Measurements from ENCODE around the gene SNAP29. TPM values are rescaled to one million over a fixed set of nuclear protein-coding genes. Genes with fewer than 3 reads are reported as not detected.
"Not testable (repeated sequence)": the region's sequence is repeated elsewhere in the genome, so short reads cannot be mapped to it uniquely, and the experiment has no call there.

SNAP29 gene
- polyA plus RNA-seq, 3 donors = 26.7 to 35.0 (median 31.0) TPM

DNA sequence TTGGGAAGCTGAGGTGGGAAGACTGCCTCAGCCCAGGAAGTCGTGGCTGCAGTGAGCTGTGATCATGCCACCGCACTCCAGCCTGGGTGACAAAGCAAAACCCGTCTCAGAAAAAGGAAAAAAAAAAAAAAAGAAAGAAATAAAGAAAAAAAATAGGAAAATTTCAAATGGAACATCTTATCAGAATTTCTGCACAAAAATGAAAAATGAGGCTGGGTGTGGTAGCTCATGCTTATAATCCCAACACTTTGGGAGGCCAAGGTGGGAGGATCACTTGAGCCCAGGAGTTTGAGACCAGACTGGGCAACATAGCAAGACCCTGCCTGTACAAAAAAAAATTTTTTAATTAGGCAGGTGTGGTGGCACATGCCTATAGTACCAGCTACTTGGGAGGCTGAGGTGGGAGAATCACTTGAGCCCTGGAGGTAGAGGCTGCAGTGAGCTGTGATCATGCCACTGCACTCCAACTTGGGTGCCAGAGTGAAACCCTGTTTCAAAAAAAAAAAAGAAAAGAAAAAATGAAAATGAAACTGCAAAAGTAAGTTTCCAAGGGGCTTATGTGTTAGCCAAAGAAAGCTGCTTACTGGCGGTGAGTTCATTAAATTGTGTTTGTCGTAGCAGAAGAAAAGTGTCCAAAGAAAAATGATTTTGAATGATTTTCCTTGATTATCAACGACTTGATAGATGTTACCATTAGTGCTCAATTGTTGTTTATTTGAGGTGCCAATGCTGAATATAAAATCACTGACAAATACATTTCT is 50.9 kb downstream of the SNAP29 start:
- no peak for DNase-seq (ENCODE audit: extremely low read depth in 1 of 11, low read depth in 9 of 11, low spot score in 4 of 11)

DNA sequence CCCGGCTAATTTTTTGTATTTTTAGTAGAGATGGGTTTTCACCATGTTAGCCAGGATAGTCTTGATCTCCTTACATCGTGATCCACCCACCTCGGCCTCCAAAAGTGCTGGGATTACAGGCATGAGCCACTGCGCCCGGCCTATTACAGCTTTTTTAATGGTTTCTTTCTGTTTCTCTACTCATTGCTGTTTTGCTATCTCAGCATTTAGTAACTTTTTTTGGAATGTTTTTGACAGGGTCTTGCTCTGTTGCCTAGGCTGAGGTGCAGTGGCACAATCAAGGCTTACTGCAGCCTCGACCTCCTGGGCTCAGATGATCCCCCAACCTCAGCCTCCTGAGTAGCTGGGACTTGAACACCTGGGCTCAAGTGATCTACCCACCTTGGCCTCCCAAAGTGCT is 53.7 kb downstream of the SNAP29 start:
- DNase-seq (ENCODE audit: extremely low read depth in 1 of 11, low read depth in 9 of 11, low spot score in 4 of 11) = no peak

DNA sequence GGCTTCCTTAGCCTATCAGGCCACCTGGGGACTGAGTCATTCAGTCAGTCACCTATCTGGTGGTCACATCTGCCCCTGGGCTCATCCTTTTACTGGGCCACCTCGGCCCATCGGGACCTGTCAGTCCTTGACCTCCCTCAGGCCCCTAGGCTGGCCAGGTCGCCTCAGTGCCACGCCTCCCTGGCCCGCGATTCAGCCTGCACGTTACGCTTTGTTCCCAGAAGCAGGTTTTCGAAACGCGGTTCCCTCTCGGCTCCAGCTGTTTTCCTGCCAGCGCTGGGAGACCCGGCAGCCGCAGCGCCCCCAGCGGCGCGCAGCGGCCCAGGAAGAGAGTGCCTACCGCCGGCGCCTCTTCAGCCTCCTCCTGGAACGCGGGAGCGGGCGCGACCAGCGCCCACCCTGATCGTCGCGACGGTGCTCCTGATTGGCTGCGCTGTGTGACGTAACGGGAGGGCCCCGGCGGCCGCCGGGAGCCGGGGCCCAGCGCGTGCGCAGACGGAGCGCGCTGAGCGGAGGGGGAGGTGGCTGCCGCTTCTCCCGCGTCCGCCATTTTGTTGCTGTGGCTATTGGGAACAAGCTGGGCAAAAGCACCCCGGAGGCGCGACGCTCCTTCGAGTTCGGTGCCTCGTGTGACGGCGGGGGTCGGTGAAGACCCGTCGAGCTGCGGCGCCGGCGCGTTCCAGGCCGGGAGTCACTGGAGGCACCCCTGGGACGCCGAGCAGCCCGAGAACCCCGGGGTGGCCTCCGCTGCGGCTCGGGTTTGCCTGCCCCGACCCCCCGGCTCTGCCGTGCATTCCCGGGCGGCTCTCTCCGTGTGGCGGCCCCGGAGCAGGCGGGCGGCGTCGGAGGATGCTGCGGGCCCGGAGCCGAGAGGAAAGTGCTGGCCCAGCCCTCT is 58.4 kb downstream of the SNAP29 start, which contains the start of gene CRKL:
CRKL (plus strand) TSS at position 492 of the 895 bp plus-strand sequence. CDS start 528 bp downstream, outside the sequence.
- DNase-seq (ENCODE audit: extremely low read depth in 1 of 11, low read depth in 9 of 11, low spot score in 4 of 11) = peak; percentile 89 to 98 (median 97)

DNA sequence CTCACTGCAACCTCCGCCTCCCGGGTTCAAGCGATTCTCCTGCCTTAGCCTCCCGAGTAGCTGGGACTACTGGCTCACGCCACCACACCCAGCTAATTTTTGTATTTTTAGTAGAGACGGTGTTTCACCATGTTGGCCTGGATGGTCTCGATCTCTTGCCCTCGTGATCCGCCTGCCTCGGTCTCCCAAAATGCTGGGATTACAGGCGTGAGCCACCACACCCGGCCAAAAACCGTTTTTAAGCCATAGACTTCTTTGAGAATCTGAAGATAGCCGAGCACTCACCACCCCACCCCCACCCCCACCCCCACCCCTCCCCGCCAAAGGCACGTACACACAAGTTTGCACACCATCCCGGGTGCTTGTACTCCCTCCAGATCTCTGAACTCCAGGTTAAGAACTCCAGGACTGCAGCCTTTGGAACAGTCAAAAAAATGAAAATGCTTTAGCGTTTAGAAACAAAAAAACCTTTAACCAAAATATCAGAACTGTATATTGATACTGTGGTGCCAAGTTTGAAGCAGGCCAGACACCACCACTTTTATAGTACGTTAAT is 59.9 kb downstream of the SNAP29 start:
- DNase-seq (ENCODE audit: extremely low read depth in 1 of 11, low read depth in 9 of 11, low spot score in 4 of 11) = no peak

DNA sequence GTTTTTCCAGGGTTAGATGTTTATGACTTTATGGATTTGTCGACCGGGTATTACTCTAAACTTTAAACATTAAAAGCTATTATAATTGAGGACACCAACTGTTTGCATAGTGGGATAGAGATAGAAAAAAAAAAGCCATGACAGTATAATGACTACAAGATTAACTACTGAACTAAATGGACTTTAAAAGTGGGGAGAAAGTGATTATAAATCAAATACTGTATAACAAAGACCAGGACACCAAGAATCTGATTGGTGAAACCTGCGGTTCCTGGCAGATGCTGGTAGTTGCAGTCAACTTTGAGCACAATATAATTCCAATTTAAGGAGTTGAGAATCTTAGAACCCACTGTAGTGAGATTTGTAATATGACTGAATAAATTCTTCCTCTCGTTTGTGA is 60.9 kb downstream of the SNAP29 start:
- DNase-seq (ENCODE audit: extremely low read depth in 1 of 11, low read depth in 9 of 11, low spot score in 4 of 11) = no peak

DNA sequence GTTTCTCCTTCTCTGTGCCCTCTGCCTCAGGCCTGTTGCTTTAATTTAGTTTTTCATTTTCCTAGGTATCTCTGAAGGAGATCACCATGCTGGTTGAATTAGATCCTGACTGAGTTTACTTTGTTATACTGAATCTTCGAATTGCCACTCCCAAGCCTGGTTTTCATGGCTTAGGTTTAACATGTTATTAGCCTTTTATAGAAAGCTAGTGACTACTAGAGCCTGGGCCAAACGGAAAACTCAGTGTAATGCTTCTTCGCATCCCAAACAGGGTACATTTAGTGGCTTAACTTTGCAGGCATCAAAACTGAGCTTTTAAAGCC is 62.0 kb downstream of the SNAP29 start:
- DNase-seq (ENCODE audit: extremely low read depth in 1 of 11, low read depth in 9 of 11, low spot score in 4 of 11) = no peak

DNA sequence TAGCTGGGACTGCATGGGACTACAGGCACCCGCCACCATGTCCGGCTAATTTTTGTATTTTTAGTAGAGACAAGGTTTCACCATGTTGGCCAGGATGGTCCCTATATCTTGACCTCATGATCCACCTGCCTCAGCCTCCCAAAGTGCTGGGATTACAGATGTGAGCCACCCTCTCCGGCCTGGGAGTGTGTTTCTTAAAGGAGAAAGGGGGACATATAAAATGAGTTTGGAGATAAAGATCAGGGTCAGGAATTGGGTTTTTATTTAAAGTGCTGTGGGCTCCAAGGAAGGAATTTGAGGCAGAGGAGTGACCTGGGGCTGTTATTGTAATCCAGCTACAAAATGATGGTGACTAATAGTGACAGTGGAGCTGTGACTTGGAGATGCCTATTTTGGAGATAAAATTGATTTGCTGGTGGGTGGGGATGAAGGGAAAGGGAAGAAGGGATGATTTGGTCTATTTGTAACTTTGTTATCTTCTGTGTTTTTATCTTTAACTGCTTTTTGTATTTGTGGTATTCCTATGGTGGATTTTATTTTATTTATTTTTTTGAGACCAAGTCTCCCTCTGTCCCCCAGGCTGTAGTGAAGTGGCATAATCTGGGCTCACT is 63.4 kb downstream of the SNAP29 start:
- DNase-seq (ENCODE audit: extremely low read depth in 1 of 11, low read depth in 9 of 11, low spot score in 4 of 11) = no peak

DNA sequence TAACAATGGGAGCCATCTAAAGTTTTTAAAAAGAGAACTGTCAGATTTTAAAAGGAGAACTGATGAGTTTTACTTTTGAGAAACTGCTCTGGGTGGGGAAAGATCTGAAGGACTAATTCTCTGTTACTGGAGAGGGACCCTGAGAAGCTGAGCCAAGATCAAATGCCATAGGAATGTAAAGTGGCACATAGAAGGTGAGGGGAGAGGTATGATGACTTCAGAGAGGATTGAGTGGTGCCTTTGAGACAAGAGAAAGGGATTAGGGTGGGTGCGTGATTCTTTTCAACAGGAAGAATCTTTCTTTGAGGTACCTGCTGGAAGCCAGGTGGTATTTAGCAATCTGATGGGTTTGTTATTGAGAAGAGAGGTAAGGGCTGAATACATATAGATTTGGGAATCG is 67.4 kb downstream of the SNAP29 start:
- no peak for DNase-seq (ENCODE audit: extremely low read depth in 1 of 11, low read depth in 9 of 11, low spot score in 4 of 11)

DNA sequence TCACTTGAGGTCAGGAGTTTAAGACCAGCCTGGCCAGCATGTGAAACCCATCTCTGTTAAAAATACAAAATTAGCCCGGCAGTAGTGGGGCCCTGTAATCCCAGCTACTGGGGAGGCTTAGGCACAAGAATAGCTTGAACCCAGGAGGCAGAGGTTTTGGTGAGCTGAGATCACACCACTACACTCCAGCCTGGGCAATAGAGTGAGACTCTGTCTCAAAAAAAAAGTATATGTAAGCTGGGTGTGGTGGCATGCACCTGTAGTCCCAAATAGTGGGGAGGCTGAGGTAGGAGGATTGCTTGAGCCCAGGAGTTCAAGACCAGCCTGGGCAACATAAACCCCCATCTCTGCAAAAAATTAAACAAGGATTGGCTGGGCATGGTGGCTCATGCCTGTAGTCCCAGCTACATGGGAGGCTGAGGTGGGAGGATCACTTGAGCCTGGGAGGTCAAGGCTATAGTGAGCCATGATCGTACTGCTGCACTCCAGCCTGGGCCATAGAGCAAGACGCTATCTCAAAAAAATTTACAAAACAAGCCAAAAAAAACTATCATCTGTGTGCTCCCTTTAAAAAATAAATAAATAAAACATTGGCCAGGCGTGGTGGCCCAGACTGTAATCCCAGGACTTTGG is 69.2 kb downstream of the SNAP29 start:
- DNase-seq (ENCODE audit: extremely low read depth in 1 of 11, low read depth in 9 of 11, low spot score in 4 of 11) = no peak

DNA sequence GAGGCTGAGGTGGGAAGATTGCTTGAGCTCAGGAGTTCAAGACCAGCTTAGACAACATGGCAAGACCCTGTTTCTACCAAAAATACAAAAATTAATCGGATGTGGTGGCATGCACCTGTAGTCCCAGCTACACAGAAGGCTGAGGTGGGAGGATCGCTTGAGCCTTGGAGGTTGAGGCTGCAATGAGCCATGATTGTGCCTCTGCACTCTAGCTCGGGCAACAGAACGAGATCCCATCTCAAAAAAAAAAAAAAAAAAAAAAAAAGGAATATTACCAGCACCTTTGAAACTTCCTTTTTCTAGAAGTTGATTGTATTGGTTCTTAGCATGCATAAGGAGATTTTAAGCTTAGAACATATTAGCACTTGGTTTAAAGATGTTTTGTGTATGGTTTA is 69.8 kb downstream of the SNAP29 start:
- DNase-seq (ENCODE audit: extremely low read depth in 1 of 11, low read depth in 9 of 11, low spot score in 4 of 11) = no peak

DNA sequence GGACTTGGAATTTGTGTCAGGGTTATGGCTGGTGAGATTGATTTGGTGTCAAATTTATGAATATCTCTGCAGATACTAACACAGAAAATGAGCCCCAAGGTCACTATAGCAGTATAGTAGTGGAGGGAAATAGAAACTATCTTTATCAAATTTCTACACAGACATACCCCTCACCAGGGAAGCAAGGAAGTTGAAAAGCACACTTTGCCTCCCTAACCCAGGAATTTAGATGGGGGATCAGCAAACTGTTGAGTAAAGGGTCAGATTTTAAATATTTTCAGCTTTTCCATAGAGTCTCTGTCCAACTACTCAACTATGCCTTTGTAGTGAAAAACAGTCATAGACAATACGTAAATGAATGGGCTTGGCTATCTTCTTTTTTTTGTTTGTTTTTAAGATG is 71.2 kb downstream of the SNAP29 start:
- no peak for DNase-seq (ENCODE audit: extremely low read depth in 1 of 11, low read depth in 9 of 11, low spot score in 4 of 11)

DNA sequence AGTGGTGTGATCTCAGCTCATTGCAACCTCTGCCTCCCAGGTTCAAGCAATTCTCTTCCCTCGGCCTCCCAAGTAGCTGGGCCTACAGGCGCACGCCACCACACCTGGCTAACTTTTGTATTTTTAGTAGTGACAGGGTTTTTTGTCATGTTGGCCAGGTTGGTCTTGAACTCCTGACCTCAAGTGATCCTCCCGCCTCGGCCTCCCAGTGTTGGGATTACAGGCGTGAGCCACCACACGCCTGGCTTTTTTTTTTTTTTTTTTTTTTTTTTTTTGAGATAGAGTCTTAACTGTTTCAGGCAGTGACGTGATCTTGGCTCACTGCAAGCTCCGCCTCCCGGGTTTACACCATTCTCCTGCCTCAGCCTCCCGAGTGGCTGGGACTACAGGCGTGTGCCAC is 71.6 kb downstream of the SNAP29 start:
- DNase-seq (ENCODE audit: extremely low read depth in 1 of 11, low read depth in 9 of 11, low spot score in 4 of 11) = not testable (repeated sequence)

DNA sequence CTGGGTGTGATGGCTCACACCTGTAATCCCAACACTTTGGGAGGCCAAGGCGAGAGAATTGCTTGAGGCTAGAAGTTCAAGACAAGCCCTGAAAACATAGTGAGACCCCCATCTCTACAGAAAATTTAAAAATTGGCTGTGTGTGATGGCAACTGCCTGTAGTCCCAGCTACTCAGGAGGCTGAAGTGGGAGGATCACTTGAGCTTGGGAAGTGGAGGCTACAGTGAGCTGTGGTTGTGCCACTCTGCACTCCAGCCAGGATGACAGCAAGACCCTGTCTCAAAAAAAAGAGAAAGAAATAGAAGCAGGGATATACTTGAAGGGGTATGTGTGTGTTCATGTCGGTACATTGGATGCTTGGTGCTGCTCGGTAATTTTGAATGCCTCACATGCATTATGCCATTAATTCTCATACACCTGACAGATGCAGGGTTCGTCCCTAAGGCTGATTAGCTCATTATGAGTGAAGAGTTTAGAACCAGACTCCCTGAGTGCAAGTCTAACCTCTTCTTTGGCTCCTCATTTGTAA is 72.4 kb downstream of the SNAP29 start:
- no peak for DNase-seq (ENCODE audit: extremely low read depth in 1 of 11, low read depth in 9 of 11, low spot score in 4 of 11)

DNA sequence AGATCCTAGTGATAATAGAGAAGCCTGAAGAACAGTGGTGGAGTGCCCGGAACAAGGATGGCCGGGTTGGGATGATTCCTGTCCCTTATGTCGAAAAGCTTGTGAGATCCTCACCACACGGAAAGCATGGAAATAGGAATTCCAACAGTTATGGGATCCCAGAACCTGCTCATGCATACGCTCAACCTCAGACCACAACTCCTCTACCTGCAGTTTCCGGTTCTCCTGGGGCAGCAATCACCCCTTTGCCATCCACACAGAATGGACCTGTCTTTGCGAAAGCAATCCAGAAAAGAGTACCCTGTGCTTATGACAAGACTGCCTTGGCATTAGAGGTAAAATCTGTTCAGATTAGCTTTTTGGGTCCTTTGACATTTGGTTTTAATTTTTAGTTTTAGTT is 75.1 kb downstream of the SNAP29 start:
- no peak for DNase-seq (ENCODE audit: extremely low read depth in 1 of 11, low read depth in 9 of 11, low spot score in 4 of 11)

DNA sequence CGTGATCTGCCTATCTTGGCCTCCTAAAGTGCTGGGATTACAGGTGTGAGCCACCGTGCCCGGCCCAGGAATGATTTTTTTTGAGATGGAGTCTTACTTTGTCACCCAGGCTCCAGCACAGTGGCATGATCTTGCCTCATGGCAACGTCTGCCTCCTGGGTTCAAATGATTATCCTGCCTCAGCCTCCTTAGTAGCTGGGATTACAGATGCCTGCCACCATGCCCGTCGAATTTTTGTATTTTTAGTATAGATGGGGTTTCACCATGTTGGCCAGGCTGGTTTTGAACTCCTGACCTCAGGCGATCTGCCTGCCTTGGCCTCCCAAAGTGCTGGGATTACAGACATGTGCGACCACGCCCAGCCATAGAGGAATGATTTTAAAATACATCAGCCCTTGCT is 76.2 kb downstream of the SNAP29 start:
- DNase-seq (ENCODE audit: extremely low read depth in 1 of 11, low read depth in 9 of 11, low spot score in 4 of 11) = not testable (repeated sequence)

DNA sequence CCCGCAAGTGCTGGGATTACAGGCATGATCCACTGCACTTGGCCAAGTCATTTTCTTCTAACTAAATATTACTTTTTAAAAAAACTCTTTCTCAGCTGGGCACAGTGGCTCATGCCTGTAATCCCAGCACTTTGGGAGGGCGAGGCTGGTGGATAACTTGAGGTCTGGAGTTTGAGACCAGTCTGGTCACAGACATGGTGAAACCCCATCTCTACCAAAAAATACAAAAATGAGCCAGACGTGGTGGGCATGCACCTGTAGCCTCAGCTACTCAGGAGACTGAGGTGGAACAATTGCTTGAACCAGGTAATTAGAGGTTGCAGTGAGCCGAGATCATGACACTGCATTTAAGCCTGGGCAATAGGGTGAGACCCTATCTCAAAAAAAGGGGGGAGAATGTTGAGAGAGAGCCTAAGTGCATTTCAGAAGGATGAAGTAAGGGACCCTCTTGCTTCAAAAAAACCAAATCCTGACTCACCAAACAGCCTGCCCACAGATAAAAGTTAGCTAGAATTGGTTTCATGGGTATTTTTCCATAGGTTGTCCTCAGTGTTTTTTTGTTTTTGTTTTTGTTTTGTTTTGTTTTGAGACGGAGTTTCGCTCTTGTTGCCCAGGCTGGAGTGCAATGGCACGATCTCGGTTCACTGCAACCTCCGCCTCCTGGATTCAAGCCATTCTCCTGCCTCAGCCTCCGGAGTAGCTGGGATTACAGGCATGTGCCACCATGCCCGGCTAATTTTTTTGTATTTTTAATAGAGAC is 77.2 kb downstream of the SNAP29 start:
- DNase-seq (ENCODE audit: extremely low read depth in 1 of 11, low read depth in 9 of 11, low spot score in 4 of 11) = not testable (repeated sequence)

DNA sequence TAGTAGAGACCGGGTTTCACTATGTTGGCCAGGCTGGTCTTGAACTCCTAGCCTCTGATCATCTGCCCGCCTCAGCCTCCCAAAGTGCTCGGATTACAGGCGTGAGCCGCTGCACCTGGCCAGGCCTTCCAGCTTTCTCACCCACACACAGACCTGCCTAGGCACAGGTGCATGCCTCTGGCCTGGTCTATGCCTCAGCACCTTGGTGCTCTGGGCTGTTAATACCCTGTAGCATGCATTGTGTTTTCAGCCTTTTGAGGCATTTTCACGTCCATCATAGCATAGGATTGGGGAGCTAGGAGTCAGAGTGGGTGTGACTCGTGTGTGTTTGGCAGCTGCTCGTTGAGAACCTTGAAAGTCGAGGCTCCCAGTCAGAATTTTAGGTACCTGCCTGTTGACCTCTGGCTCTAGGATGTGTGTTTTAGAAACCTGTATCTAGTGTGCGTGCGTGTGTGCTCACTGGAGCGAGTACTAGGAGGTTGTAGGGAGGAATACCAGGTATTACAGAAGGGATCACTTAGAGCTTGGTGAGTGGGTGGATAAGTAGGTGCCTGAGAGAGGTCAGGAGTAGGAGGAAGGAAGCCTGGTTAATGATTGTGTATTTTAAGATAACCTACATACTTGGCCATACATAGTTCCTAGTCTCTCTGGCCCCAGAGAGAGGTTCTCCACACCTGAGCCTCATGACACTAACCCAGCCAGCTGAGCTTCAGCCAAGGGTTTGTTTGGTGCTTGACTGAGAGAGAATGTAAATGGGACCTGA is 78.4 kb downstream of the SNAP29 start:
- DNase-seq (ENCODE audit: extremely low read depth in 1 of 11, low read depth in 9 of 11, low spot score in 4 of 11) = no peak

All from renal cortex interstitium (tissue), 11 donors.